HL-60 (cell line): ENCODE data around the gene DUS2.

Experiments used
- DNase-seq, 2 experiments: peaks; one replicate each; pipeline ENCODE4 v3.0.0-alpha.2; 2010 to 2020; ENCODE audit warnings: low read depth in 1 of 2, low spot score in 1 of 2
- H3K27ac ChIP-seq: fragments of 250-450 bp; sonication (Bioruptor Pico); replicated peaks from 2 replicates; pipeline ENCODE4 v1.5.1; 2020; ENCODE audit warnings: mild to moderate bottlenecking, moderate library complexity
- H3K27me3 ChIP-seq: fragments of 250-450 bp; sonication (Bioruptor Pico); 2 replicates; pipeline ENCODE4 v1.5.1; 2021; ENCODE audit warnings: mild to moderate bottlenecking, moderate library complexity; ENCODE audit not compliant: insufficient read depth, poor library complexity, severe bottlenecking
- H3K4me3 ChIP-seq: replicated peaks from 2 replicates; pipeline ENCODE4 v1.5.1; 2011; ENCODE audit warnings: mild to moderate bottlenecking, control low read depth, low read length; ENCODE audit not compliant: insufficient read depth
- GABPA ChIP-seq: IDR thresholded peaks from 2 replicates; pipeline ENCODE4 v1.6.1; 2012; ENCODE audit warnings: low read depth
- POLR2AphosphoS5 ChIP-seq: IDR thresholded peaks from 2 replicates; pipeline ENCODE4 v1.6.1; 2012; ENCODE audit warnings: low read depth
- SPI1 ChIP-seq: IDR thresholded peaks from 2 replicates; pipeline ENCODE4 v1.6.1; 2012; ENCODE audit warnings: low read depth, mild to moderate bottlenecking, borderline replicate concordance
- TF ChIP-seq, protein P1 (sequence below): IDR thresholded peaks from one replicate; pipeline ENCODE4 v1.5.1; 2011; ENCODE audit warnings: low read length, control low read depth, inconsistent platforms; ENCODE audit not compliant: insufficient read depth
- TF ChIP-seq, protein P2 (sequence below): IDR thresholded peaks from 2 replicates; pipeline ENCODE4 v1.6.1; 2012; ENCODE audit warnings: low read depth; ENCODE audit not compliant: insufficient replicate concordance

DUS2 gene

DNA sequence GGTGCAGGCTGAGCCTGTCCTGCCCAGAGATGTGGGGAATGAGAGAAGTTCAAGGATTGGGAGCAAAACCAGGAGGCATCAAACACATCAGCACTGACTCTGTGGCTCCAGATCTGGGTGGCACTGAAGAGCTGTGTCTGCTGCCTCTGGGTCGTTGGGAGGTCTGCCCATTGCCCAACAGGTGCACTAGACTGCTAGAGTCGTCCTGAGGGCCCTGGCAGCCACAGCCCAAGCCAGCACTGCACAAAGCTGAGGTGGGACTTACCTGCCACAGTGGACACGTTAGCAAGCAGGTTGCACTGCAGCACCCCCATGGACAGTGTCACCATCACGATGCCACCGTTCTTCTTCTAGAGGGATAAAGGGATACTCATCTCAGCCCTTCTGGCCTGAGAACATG lies 46.1 kb upstream of the DUS2 start:
- Histone ChIP-seq H3K27ac (no peak overlapping the region), H3K27me3 (no peaks in the 10 kb centered on the region), H3K4me3 (no peak overlapping the region)
- TF ChIP-seq POLR2AphosphoS5 (no peak), GABPA (no peak), SPI1 (no peak)
- TF ChIP-seq, protein P1, sequence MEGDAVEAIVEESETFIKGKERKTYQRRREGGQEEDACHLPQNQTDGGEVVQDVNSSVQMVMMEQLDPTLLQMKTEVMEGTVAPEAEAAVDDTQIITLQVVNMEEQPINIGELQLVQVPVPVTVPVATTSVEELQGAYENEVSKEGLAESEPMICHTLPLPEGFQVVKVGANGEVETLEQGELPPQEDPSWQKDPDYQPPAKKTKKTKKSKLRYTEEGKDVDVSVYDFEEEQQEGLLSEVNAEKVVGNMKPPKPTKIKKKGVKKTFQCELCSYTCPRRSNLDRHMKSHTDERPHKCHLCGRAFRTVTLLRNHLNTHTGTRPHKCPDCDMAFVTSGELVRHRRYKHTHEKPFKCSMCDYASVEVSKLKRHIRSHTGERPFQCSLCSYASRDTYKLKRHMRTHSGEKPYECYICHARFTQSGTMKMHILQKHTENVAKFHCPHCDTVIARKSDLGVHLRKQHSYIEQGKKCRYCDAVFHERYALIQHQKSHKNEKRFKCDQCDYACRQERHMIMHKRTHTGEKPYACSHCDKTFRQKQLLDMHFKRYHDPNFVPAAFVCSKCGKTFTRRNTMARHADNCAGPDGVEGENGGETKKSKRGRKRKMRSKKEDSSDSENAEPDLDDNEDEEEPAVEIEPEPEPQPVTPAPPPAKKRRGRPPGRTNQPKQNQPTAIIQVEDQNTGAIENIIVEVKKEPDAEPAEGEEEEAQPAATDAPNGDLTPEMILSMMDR = no peak
- TF ChIP-seq, protein P2, sequence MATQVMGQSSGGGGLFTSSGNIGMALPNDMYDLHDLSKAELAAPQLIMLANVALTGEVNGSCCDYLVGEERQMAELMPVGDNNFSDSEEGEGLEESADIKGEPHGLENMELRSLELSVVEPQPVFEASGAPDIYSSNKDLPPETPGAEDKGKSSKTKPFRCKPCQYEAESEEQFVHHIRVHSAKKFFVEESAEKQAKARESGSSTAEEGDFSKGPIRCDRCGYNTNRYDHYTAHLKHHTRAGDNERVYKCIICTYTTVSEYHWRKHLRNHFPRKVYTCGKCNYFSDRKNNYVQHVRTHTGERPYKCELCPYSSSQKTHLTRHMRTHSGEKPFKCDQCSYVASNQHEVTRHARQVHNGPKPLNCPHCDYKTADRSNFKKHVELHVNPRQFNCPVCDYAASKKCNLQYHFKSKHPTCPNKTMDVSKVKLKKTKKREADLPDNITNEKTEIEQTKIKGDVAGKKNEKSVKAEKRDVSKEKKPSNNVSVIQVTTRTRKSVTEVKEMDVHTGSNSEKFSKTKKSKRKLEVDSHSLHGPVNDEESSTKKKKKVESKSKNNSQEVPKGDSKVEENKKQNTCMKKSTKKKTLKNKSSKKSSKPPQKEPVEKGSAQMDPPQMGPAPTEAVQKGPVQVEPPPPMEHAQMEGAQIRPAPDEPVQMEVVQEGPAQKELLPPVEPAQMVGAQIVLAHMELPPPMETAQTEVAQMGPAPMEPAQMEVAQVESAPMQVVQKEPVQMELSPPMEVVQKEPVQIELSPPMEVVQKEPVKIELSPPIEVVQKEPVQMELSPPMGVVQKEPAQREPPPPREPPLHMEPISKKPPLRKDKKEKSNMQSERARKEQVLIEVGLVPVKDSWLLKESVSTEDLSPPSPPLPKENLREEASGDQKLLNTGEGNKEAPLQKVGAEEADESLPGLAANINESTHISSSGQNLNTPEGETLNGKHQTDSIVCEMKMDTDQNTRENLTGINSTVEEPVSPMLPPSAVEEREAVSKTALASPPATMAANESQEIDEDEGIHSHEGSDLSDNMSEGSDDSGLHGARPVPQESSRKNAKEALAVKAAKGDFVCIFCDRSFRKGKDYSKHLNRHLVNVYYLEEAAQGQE = no peak
- DNase-seq = no peak

DNA sequence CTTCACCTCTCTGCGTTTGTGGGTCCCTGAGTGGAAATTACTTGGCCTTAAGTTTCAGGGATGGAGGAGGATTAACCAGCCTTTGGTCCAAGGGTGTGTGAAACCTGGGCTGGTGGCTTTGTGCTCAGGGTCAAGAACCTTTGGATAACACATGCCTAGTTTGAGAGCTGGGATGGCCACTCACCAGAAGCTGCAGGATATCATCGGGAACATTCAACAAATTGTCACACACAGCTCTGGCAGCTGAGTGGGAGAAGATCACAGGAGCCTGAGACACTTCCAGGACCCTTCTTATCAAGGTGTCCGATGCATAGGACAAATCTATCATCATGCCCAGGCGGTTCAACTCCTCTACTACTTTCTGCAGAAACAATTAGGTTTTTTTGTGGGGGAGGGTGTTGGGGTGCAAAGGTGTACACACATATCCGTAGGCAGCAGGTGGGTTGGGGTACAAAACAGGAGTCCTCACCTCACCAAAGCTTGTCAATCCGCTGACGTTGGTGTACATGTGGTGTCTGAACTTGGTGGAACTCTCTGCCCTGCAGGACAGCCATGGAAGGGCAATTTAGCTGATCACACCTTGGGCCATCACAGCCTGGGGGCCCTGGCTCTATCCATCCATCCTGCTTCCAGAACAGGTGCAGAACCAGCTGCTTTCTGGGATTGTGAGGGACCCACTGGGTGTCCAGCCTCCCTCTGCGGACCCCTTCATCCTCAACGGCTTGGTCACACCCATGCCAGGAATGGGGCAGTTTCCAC lies 45.4 kb upstream of the DUS2 start:
- H3K4me3 ChIP-seq = no peak overlapping the region
- TF ChIP-seq SPI1 (no peak), GABPA (no peak), POLR2AphosphoS5 (no peak)
- TF ChIP-seq, protein P1 = no peak
- TF ChIP-seq, protein P2 = no peak
- no peak overlapping the region for H3K27ac ChIP-seq
- no peak for DNase-seq
- no peaks in the 10 kb centered on the region for H3K27me3 ChIP-seq

DNA sequence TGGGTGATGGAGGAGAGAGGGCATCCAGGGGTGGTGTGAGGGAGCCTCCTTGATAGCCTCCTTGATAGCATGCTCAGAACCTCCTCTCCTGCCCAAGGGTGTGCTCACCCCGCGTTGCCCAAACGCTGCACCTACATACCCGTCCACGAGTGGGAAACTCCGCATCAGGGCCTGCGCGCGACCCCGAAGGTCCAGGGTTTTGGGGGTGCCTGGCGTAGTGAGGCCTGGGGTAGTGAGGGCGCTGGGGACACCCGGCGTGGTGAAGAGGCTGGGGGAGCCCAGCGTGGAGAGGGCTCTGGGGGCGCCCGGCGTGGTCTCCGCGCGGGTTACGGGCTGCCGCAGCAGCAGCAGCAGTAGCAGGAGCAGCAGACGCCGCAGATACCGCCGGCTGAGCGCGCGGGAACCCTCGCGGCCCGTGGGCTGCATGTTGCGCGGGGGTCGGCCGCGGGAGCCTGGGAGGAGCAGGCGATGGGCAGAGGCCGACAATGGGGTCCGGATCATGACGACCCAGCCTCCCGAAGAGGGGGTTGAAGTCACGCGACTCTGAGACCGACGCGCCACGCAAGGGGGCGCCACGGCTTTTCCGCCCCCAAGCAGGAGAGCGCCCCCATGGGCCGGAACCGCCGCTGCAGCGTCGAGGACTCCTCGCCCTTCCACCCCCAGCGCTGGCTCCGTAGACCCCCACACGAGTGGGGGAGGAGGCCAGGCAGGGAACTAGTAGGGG lies 43.0 kb upstream of the DUS2 start, which contains the start of gene DPEP3:
TSS of gene DPEP3 (minus strand) at position 545 of the 724 bp plus-strand sequence. CDS start at position 426, 119 bp downstream.
- Histone ChIP-seq H3K4me3 (no peak within 1 kb of the TSS), H3K27me3 (no peaks in the 10 kb centered on the region), H3K27ac (no peak within 1 kb of the TSS)
- no peak for DNase-seq
- TF ChIP-seq, protein P1 = no peak
- TF ChIP-seq, protein P2 = no peak
- TF ChIP-seq SPI1 = no peak
- no peak for TF ChIP-seq POLR2AphosphoS5
- no peak for TF ChIP-seq GABPA
